Caco-2 (cell line): ENCODE data around the gene CXCR5. TPM values are rescaled to one million over a fixed set of nuclear protein-coding genes. Genes with fewer than 3 reads are reported as not detected.

ENCODE experiments used
- BruUV-seq: library from RNA; stranded (reverse); fragments of 400-500 nt; replicated peaks from 2 replicates; lab custom pipeline; 2021; lab: Mats Ljungman, UMichigan
- CTCF ChIA-PET: fragments of 300-600 bp; sonication (Branson Sonifier 250); formaldehyde crosslinking; loops from one replicate; lab custom pipeline; 2022; ENCODE audit warnings: antibody characterized with exemption; lab: Charles Lee
- POLR2A ChIA-PET: fragments of 300-600 bp; sonication (Branson Sonifier 250); formaldehyde crosslinking; loops from one replicate; lab custom pipeline; 2022; ENCODE audit warnings: antibody characterized with exemption; lab: Charles Lee
- DNase-seq, 2 experiments: peaks; one replicate each; pipeline versions ENCODE4 v3.0.0 to v3.0.0-alpha.2; 2020 to 2022
- H3K27me3 ChIP-seq: replicated peaks from 2 replicates; pipeline ENCODE4 v1.6.0; 2011; ENCODE audit warnings: low read length; ENCODE audit not compliant: control insufficient read depth, insufficient read depth
- H3K36me3 ChIP-seq: 2 replicates; pipeline ENCODE4 v1.5.1; 2011; ENCODE audit warnings: low read length; ENCODE audit not compliant: control insufficient read depth, insufficient read depth
- H3K4me1 ChIP-seq: fragments of 250-450 bp; sonication (Bioruptor Pico); 2 replicates; pipeline ENCODE4 v1.5.1; 2020; ENCODE audit warnings: mild to moderate bottlenecking
- H3K4me3 ChIP-seq: 2 replicates; pipeline ENCODE4 v1.5.1; 2011; ENCODE audit warnings: low read depth, mild to moderate bottlenecking, control low read depth, low read length
- H3K9me3 ChIP-seq: fragments of 250-450 bp; sonication (Bioruptor Pico); 2 replicates; pipeline ENCODE4 v1.5.1; 2020; ENCODE audit warnings: mild to moderate bottlenecking, moderate library complexity
- H3K27ac Mint-ChIP-seq: one replicate; pipeline ENCODE4 v1.8.0; 2022; ENCODE audit warnings: mixed read lengths; ENCODE audit not compliant: unreplicated experiment
- H3K27me3 Mint-ChIP-seq: one replicate; pipeline ENCODE4 v1.8.0; 2022; ENCODE audit warnings: mixed read lengths; ENCODE audit not compliant: insufficient read depth, unreplicated experiment
- H3K36me3 Mint-ChIP-seq: one replicate; pipeline ENCODE4 v1.8.0; 2022; ENCODE audit warnings: mild to moderate bottlenecking, mixed read lengths; ENCODE audit not compliant: insufficient read depth, unreplicated experiment
- H3K4me1 Mint-ChIP-seq: one replicate; pipeline ENCODE4 v1.8.0; 2022; ENCODE audit warnings: low read depth, mixed read lengths; ENCODE audit not compliant: unreplicated experiment
- H3K4me3 Mint-ChIP-seq: one replicate; pipeline ENCODE4 v1.8.0; 2022; ENCODE audit warnings: mild to moderate bottlenecking, moderate library complexity, mixed read lengths; ENCODE audit not compliant: unreplicated experiment
- H3K9me3 Mint-ChIP-seq: one replicate; pipeline ENCODE4 v1.8.0; 2022; ENCODE audit warnings: mixed read lengths; ENCODE audit not compliant: unreplicated experiment
- intact Hi-C: fragments of 100-400 bp; cut with micrococcal nuclease; formaldehyde crosslinking; loops from one replicate; pipeline ENCODE4 v1.10.0; 2022; ENCODE audit not compliant: unreplicated experiment
- total RNA-seq: library from RNA; stranded (reverse); gene quantifications from 2 replicates; pipeline ENCODE4 v1.2.3, GENCODE V29; 2022
- TF ChIP-seq, protein P1 (sequence below), 2 experiments: fragments of 200-600 bp in 1 of 2; IDR thresholded peaks; 1 replicate in 1 of 2; 2 replicates in 1 of 2; pipeline versions ENCODE4 v1.5.1 to v1.8.0; 2011 to 2022; ENCODE audit warnings: antibody characterized with exemption in 1 of 2, control low read depth in 1 of 2, inconsistent platforms in 1 of 2, low read depth in 1 of 2, low read length in 1 of 2, mild to moderate bottlenecking in 1 of 2, moderate library complexity in 1 of 2; ENCODE audit not compliant: insufficient read depth in 1 of 2, severe bottlenecking in 1 of 2, unreplicated experiment in 1 of 2

CXCR5 gene
- total RNA-seq, 1 experiment from 2014 or later: not detected

DNA sequence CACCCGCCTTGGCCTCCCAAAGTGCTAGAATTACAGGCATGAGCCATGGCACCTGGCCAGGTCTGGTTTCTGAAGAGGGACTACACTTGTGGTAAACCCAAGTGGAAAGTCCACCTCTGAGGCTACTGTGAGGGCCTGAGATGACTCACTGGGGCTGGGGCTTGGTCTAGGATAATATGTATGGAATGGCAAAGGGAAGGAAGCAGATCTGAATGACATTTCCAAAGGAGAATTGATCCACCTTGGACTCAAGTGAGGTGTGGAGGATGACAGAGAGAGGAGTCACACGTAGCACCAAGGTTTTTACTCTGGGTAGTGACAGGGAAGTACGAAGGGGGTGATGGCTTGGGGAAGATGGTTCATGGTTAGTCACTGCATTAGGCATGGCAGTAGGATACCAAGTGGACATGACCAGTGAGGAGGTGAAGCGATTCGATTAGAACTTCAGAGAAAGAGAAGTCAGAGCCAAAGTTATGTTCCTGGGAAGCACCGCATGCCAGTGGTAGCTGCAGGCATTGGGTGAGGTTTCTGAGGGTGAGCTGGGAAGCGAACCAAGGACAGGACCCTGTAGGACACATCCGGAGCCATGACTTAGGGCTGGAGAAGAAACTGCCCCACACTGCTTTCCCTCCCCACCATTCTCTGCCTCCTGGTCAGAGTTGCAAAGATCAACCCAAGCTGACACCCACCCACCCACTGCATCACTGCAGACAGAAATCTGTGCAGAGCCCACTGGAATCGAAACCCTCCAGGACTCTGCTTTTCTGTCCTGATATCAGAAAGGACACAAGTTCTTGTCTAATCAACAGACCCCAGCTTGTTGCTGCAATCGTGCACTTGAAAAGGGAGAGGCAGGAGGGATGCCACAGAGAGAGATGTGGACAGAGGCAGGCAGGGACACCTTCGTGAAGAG is 55.1 kb downstream of the CXCR5 start:
- Mint-ChIP-seq H3K27me3 (no peaks in the 10 kb centered on the region), H3K9me3 (no peaks in the 10 kb centered on the region), H3K36me3 (no peaks in the 10 kb centered on the region), H3K4me3 (no peak overlapping the region), H3K27ac (no peak overlapping the region), H3K4me1 (peaks cover 6% of the 10 kb centered on the region)
- Histone ChIP-seq H3K9me3 (no peaks in the 10 kb centered on the region), H3K36me3 (no peaks in the 10 kb centered on the region), H3K27me3 (no peaks in the 10 kb centered on the region), H3K4me1 (peaks cover 9% of the 10 kb centered on the region; the same call in 1 of the 2 replicates), H3K4me3 (no peak overlapping the region)
- TF ChIP-seq, protein P1, sequence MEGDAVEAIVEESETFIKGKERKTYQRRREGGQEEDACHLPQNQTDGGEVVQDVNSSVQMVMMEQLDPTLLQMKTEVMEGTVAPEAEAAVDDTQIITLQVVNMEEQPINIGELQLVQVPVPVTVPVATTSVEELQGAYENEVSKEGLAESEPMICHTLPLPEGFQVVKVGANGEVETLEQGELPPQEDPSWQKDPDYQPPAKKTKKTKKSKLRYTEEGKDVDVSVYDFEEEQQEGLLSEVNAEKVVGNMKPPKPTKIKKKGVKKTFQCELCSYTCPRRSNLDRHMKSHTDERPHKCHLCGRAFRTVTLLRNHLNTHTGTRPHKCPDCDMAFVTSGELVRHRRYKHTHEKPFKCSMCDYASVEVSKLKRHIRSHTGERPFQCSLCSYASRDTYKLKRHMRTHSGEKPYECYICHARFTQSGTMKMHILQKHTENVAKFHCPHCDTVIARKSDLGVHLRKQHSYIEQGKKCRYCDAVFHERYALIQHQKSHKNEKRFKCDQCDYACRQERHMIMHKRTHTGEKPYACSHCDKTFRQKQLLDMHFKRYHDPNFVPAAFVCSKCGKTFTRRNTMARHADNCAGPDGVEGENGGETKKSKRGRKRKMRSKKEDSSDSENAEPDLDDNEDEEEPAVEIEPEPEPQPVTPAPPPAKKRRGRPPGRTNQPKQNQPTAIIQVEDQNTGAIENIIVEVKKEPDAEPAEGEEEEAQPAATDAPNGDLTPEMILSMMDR (IDR thresholded peaks at IDR 0.05; ENCODE audit: insufficient read depth in 1 of 2, low read depth in 1 of 2, low read length in 1 of 2, severe bottlenecking in 1 of 2, unreplicated experiment in 1 of 2): no peak
- CTCF ChIA-PET: interaction anchor here (1.4 kb wide), 1 partner anchor 9 kb away, joined by 8 read pairs; no protein-coding TSS in a partner anchor
- POLR2A ChIA-PET: no interaction called here
- BruUV-seq: no TSS peak
- DNase-seq: peak in 1 of 2 experiments; percentile 70
- intact Hi-C loops: no loop called here

DNA sequence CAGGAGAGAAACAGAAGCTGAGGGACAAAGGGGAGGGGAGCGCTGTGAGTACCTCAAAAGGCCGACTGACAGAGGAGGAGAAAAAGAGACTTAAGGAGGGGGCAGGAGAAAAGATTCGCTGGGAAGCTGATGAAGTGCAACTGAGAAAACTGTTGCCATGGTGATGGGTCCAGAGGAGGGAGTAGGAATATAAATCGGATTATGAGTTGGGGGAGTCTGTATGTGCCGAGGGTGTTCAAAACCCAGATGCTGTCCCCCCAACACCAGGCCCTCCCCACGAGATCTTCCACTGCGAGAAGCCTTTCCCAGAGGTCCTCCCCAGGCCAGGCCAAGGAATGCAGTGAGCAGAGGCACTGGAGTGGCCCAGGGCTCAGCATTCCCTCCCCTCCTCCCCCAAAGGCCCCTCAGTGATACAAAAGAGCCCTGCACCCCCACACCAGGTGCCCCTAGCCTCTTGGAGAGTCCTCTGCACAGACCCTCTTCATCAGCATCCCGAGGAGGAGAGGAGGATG is 55.8 kb downstream of the CXCR5 start:
- BruUV-seq: no TSS peak

More for the DNA sequence above, 55.8 kb downstream of the CXCR5 start:
- POLR2A ChIA-PET: no interaction called here
- CTCF ChIA-PET: interaction anchor here (1.0 to 1.4 kb wide), 2 partner anchors 9 to 14 kb away, joined by 3 to 8 read pairs; partner anchors contain the start of gene BCL9L
- Histone ChIP-seq H3K27me3 (no peaks in the 10 kb centered on the region), H3K36me3 (no peaks in the 10 kb centered on the region), H3K4me1 (peaks cover 9% of the 10 kb centered on the region; the same call in 1 of the 2 replicates), H3K4me3 (no peak overlapping the region), H3K9me3 (no peaks in the 10 kb centered on the region)
- Mint-ChIP-seq H3K4me1 (peaks cover 6% of the 10 kb centered on the region), H3K27ac (no peak overlapping the region), H3K9me3 (no peaks in the 10 kb centered on the region), H3K27me3 (no peaks in the 10 kb centered on the region), H3K4me3 (no peak overlapping the region), H3K36me3 (no peaks in the 10 kb centered on the region)
- intact Hi-C loops: no loop called here
- DNase-seq: no peak
- TF ChIP-seq, protein P1 (IDR thresholded peaks at IDR 0.05; ENCODE audit: insufficient read depth in 1 of 2, low read depth in 1 of 2, low read length in 1 of 2, severe bottlenecking in 1 of 2, unreplicated experiment in 1 of 2): no peak
